Osteoblast (primary cell): ENCODE data around the gene POU4F2. TPM values are rescaled to one million over a fixed set of nuclear protein-coding genes. Genes with fewer than 3 reads are reported as not detected.

Experiments used
- DNase-seq: peaks from one replicate; pipeline ENCODE4 v3.0.0; 2011; ENCODE audit warnings: low spot score, mixed read lengths; ENCODE audit not compliant: insufficient read length; ENCODE audit errors: missing footprints
- H2AFZ ChIP-seq: 2 replicates; pipeline ENCODE4 v1.6.0; 2011; ENCODE audit warnings: mild to moderate bottlenecking, low read length
- H3K27ac ChIP-seq: 2 replicates; pipeline ENCODE4 v1.5.1; 2011; ENCODE audit warnings: mild to moderate bottlenecking, low read depth, low read length, moderate library complexity
- H3K27me3 ChIP-seq: 2 replicates; pipeline ENCODE4 v1.6.0; 2012; ENCODE audit warnings: mild to moderate bottlenecking, control low read depth, inconsistent platforms, low read length, moderate library complexity; ENCODE audit not compliant: insufficient read depth
- H3K36me3 ChIP-seq: 2 replicates; pipeline ENCODE4 v1.5.1; 2011; ENCODE audit warnings: mild to moderate bottlenecking, low read length, control low read depth, moderate library complexity; ENCODE audit not compliant: insufficient read depth
- H3K4me1 ChIP-seq: 2 replicates; pipeline ENCODE4 v1.5.1; 2011; ENCODE audit warnings: mild to moderate bottlenecking, low read length, control low read depth, moderate library complexity; ENCODE audit not compliant: insufficient read depth
- H3K4me2 ChIP-seq: 2 replicates; pipeline ENCODE4 v1.6.0; 2011; ENCODE audit warnings: mild to moderate bottlenecking, low read length; ENCODE audit not compliant: insufficient read depth
- H3K4me3 ChIP-seq: fragments of 200-600 bp; sonication (generic); 3 replicates; pipeline ENCODE4 v1.5.1; 2012; ENCODE audit warnings: mild to moderate bottlenecking, low read length, inconsistent platforms; ENCODE audit not compliant: insufficient read depth
- H3K79me2 ChIP-seq: 2 replicates; pipeline ENCODE4 v1.6.0; 2012; ENCODE audit warnings: mild to moderate bottlenecking, low read length, control low read depth, inconsistent platforms; ENCODE audit not compliant: insufficient read depth
- H3K9me3 ChIP-seq: 2 replicates; pipeline ENCODE4 v1.5.1; 2011; ENCODE audit warnings: low read depth, low read length, control low read depth
- H4K20me1 ChIP-seq: 2 replicates; pipeline ENCODE4 v1.6.0; 2012; ENCODE audit warnings: mild to moderate bottlenecking, low read length, control low read depth; ENCODE audit not compliant: insufficient read depth
- total RNA-seq: library from RNA; depleted of rRNA; stranded (reverse); fragments of >200 nt; gene quantifications from 2 replicates; pipeline ENCODE4 v1.2.3, GENCODE V29; 2012
- TF ChIP-seq, protein P1 (sequence below): IDR thresholded peaks from 2 replicates; pipeline ENCODE4 v1.5.1; 2011; ENCODE audit warnings: mild to moderate bottlenecking, low read depth, low read length, moderate library complexity; ENCODE audit errors: extremely low read depth

POU4F2 gene
- total RNA-seq, 1 donor = not detected

GRCh38 chr4:146633471-146633800 is 5.3 kb upstream of the POU4F2 start:
- no peaks in the 10 kb centered on the region for H3K9me3 ChIP-seq
- no peak overlapping the region for H2AFZ ChIP-seq
- H3K79me2 ChIP-seq = no peaks in the 10 kb centered on the region
- no peaks in the 10 kb centered on the region for H3K4me1 ChIP-seq
- no peaks in the 10 kb centered on the region for H3K36me3 ChIP-seq
- TF ChIP-seq, protein P1, sequence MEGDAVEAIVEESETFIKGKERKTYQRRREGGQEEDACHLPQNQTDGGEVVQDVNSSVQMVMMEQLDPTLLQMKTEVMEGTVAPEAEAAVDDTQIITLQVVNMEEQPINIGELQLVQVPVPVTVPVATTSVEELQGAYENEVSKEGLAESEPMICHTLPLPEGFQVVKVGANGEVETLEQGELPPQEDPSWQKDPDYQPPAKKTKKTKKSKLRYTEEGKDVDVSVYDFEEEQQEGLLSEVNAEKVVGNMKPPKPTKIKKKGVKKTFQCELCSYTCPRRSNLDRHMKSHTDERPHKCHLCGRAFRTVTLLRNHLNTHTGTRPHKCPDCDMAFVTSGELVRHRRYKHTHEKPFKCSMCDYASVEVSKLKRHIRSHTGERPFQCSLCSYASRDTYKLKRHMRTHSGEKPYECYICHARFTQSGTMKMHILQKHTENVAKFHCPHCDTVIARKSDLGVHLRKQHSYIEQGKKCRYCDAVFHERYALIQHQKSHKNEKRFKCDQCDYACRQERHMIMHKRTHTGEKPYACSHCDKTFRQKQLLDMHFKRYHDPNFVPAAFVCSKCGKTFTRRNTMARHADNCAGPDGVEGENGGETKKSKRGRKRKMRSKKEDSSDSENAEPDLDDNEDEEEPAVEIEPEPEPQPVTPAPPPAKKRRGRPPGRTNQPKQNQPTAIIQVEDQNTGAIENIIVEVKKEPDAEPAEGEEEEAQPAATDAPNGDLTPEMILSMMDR = no peak
- H3K4me2 ChIP-seq = no peak overlapping the region
- H3K27ac ChIP-seq = no peak overlapping the region
- no peak overlapping the region for H3K4me3 ChIP-seq
- H4K20me1 ChIP-seq = no peaks in the 10 kb centered on the region
- no peak for DNase-seq
- peaks cover 54% of the 10 kb centered on the region for H3K27me3 ChIP-seq

- Histone ChIP-seq H3K36me3 (no peaks in the 10 kb centered on the region), H4K20me1 (no peaks in the 10 kb centered on the region), H3K27ac (no peak overlapping the region), H3K9me3 (no peaks in the 10 kb centered on the region), H3K4me1 (no peaks in the 10 kb centered on the region), H3K79me2 (no peaks in the 10 kb centered on the region), H3K4me2 (no peak overlapping the region), H3K4me3 (no peak overlapping the region), H2AFZ (no peak overlapping the region), H3K27me3 (peaks cover 66% of the 10 kb centered on the region)
- DNase-seq = no peak
- TF ChIP-seq, protein P1 = no peak
These were observed 3.9 kb upstream of the POU4F2 start for GRCh38 chr4:146634825-146635224.

GRCh38 chr4:146637621-146638332 is 916 bp upstream of the POU4F2 start:
- Histone ChIP-seq H3K79me2 (no peaks in the 10 kb centered on the region), H3K27ac (no peak overlapping the region), H3K36me3 (no peaks in the 10 kb centered on the region), H3K4me1 (no peaks in the 10 kb centered on the region), H4K20me1 (no peaks in the 10 kb centered on the region), H3K4me2 (no peak overlapping the region), H2AFZ (no peak overlapping the region), H3K9me3 (no peaks in the 10 kb centered on the region), H3K4me3 (no peak overlapping the region), H3K27me3 (peaks cover 92% of the 10 kb centered on the region)
- TF ChIP-seq, protein P1 = no peak
- DNase-seq = peak; percentile 84

- Histone ChIP-seq H4K20me1 (no peaks in the 10 kb centered on the region), H3K4me2 (no peak overlapping the region), H3K27me3 (peaks cover 86% of the 10 kb centered on the region), H3K4me1 (no peaks in the 10 kb centered on the region), H3K79me2 (no peaks in the 10 kb centered on the region), H3K9me3 (no peaks in the 10 kb centered on the region), H3K4me3 (no peak overlapping the region), H3K27ac (no peak overlapping the region), H2AFZ (no peak overlapping the region), H3K36me3 (no peaks in the 10 kb centered on the region)
- TF ChIP-seq, protein P1 = no peak
- peak; percentile 72 for DNase-seq
These were observed 334 bp upstream of the POU4F2 start for GRCh38 chr4:146638333-146638785.
